B cell (primary cell): Measurements from ENCODE around the gene ME1. TPM values are rescaled to one million over a fixed set of nuclear protein-coding genes. Genes with fewer than 3 reads are reported as not detected.

ENCODE experiments used
- ATAC-seq: fragments of 200-7000 bp; cut with Tn5 transposase; one replicate; pipeline ENCODE4 v1.10.0; 2021; ENCODE audit warnings: low read depth, mild to moderate bottlenecking, moderate number of reproducible peaks, moderate library complexity
- CTCF ChIA-PET: fragments of 350-600 bp; sonication (Branson Sonifier 250); formaldehyde crosslinking; loops from one replicate; lab custom pipeline; 2021; ENCODE audit warnings: antibody characterized with exemption, inconsistent platforms; lab: Charles Lee
- POLR2A ChIA-PET: fragments of 350-600 bp; sonication (Branson Sonifier 250); formaldehyde crosslinking; loops from one replicate; lab custom pipeline; 2021; ENCODE audit warnings: antibody characterized with exemption; lab: Charles Lee
- DNase-seq: peaks from one replicate; pipeline ENCODE4 v3.0.0; 2013
- H2AFZ ChIP-seq: 2 replicates; pipeline ENCODE4 v1.6.1; 2012; ENCODE audit warnings: mild to moderate bottlenecking, low read depth, low read length; ENCODE audit not compliant: insufficient read depth, poor library complexity, severe bottlenecking
- H3K27ac ChIP-seq, 2 donors: 1 replicate in 1 of 2; 2 replicates in 1 of 2; pipeline ENCODE4 v1.5.1; 2012 to 2013; ENCODE audit warnings: low read length in 2 of 2, mild to moderate bottlenecking in 2 of 2, moderate library complexity in 1 of 2
- H3K27me3 ChIP-seq, 4 experiments: fragments of 200-600 bp in 1 of 4; sonication (generic) in 1 of 4; replicated peaks in 1 of 4; 1 replicate in 2 of 4; 2 replicates in 2 of 4; pipeline versions ENCODE4 v1.6.1 to v1.7.0; 2013 to 2016; ENCODE audit warnings: low read length in 3 of 4, mild to moderate bottlenecking in 2 of 4, mixed read lengths in 1 of 4, moderate library complexity in 1 of 4; ENCODE audit not compliant: insufficient read depth in 4 of 4, control insufficient read depth in 3 of 4; ENCODE audit errors: control extremely low read depth in 1 of 4
- H3K36me3 ChIP-seq, 2 experiments: replicated peaks in 1 of 2; 1 replicate in 1 of 2; 2 replicates in 1 of 2; pipeline versions ENCODE4 v1.6.1 to v1.7.1; 2013; ENCODE audit warnings: low read length in 1 of 2; ENCODE audit not compliant: insufficient read depth in 2 of 2, control insufficient read depth in 1 of 2; ENCODE audit errors: control extremely low read depth in 1 of 2, extremely low read depth in 1 of 2
- H3K4me1 ChIP-seq, 2 donors: fragments of 200-600 bp in 1 of 2; sonication (generic) in 1 of 2; 1 replicate in 1 of 2; 2 replicates in 1 of 2; pipeline versions ENCODE4 v1.5.1 to v1.6.1; 2013 to 2017; ENCODE audit warnings: low read length in 2 of 2; ENCODE audit not compliant: control insufficient read depth in 2 of 2, insufficient read depth in 2 of 2
- H3K4me2 ChIP-seq: replicated peaks from 2 replicates; pipeline ENCODE3; 2012; ENCODE audit warnings: mild to moderate bottlenecking, low read depth, low read length; ENCODE audit not compliant: poor library complexity, severe bottlenecking
- H3K4me3 ChIP-seq, 5 experiments: fragments of 200-600 bp in 1 of 5; sonication (generic) in 1 of 5; 1 replicate in 3 of 5; 2 replicates in 2 of 5; pipeline versions ENCODE4 v1.5.1 to v1.7.0; 2011 to 2016; ENCODE audit warnings: low read length in 4 of 5, mild to moderate bottlenecking in 4 of 5, low read depth in 2 of 5, control low read depth in 1 of 5, moderate library complexity in 1 of 5; ENCODE audit not compliant: insufficient read depth in 1 of 5; ENCODE audit errors: control extremely low read depth in 1 of 5, extremely low read depth in 1 of 5
- H3K79me2 ChIP-seq: fragments of 200-600 bp; sonication (generic); one replicate; pipeline ENCODE4 v1.6.0; 2016; ENCODE audit warnings: low read length; ENCODE audit not compliant: control insufficient read depth, insufficient read depth
- H3K9ac ChIP-seq: fragments of 200-600 bp; sonication (generic); 2 replicates; pipeline ENCODE4 v1.6.1; 2017; ENCODE audit warnings: mild to moderate bottlenecking, low read length, moderate library complexity
- H3K9me3 ChIP-seq, 3 donors: one replicate each; pipeline versions ENCODE4 v1.6.1 to v1.7.1; 2013; ENCODE audit warnings: low read length in 2 of 3; ENCODE audit not compliant: control insufficient read depth in 2 of 3, insufficient read depth in 1 of 3; ENCODE audit errors: control extremely low read depth in 1 of 3
- H4K20me1 ChIP-seq: 2 replicates; pipeline ENCODE4 v1.6.0; 2012; ENCODE audit warnings: mild to moderate bottlenecking, low read length; ENCODE audit not compliant: insufficient read depth, control insufficient read depth, poor library complexity, severe bottlenecking
- H3K27ac Mint-ChIP-seq: one replicate; pipeline ENCODE4 v1.8.0; 2021; ENCODE audit warnings: mixed read lengths
- H3K27me3 Mint-ChIP-seq: one replicate; pipeline ENCODE4 v1.8.0; 2021; ENCODE audit warnings: mixed read lengths
- H3K4me1 Mint-ChIP-seq: one replicate; pipeline ENCODE4 v1.8.0; 2021; ENCODE audit warnings: mixed read lengths
- H3K4me3 Mint-ChIP-seq: one replicate; pipeline ENCODE4 v1.8.0; 2021; ENCODE audit warnings: mixed read lengths
- H3K9me3 Mint-ChIP-seq: one replicate; pipeline ENCODE4 v1.8.0; 2022; ENCODE audit warnings: mixed read lengths; ENCODE audit not compliant: insufficient read depth
- EZH2 ChIP-seq: IDR thresholded peaks from 2 replicates; pipeline ENCODE4 v1.6.1; 2012; ENCODE audit warnings: borderline replicate concordance, low read depth, mild to moderate bottlenecking, moderate library complexity, low read length; ENCODE audit not compliant: insufficient read depth, poor library complexity, severe bottlenecking
- WGBS: methylation state at CpG from one replicate; pipeline ENCODE4 v1.1.5; 2013; ENCODE audit warnings: missing lambda C conversion rate; ENCODE audit not compliant: insufficient coverage; 5-methylcytosine and 5-hydroxymethylcytosine counted together
- intact Hi-C: fragments of 100-400 bp; cut with micrococcal nuclease; formaldehyde crosslinking; loops from one replicate; pipeline ENCODE4 v1.10.0; 2022
- polyA plus RNA-seq: library from polyadenylated mRNA; depleted of rRNA; stranded (reverse); fragments of >200 nt; gene quantifications from 2 replicates; pipeline ENCODE4 v1.2.3, GENCODE V29; 2012
- total RNA-seq, 2 donors: library from RNA; stranded (reverse); fragments of 120-200 nt in 1 of 2; gene quantifications; 1 replicate in 1 of 2; 2 replicates in 1 of 2; pipeline versions ENCODE4 v1.2.3 to v1.2.4, GENCODE V29; 2013 to 2022
- TF ChIP-seq, protein P1 (sequence below): fragments of 200-600 bp; IDR thresholded peaks from one replicate; pipeline ENCODE4 v1.8.0; 2022; ENCODE audit warnings: antibody characterized with exemption, mild to moderate bottlenecking

Gene ME1
- total and polyA plus RNA-seq, 2 donors (not counting 1 experiment from before 2014, with no cell fraction given): not detected

DNA sequence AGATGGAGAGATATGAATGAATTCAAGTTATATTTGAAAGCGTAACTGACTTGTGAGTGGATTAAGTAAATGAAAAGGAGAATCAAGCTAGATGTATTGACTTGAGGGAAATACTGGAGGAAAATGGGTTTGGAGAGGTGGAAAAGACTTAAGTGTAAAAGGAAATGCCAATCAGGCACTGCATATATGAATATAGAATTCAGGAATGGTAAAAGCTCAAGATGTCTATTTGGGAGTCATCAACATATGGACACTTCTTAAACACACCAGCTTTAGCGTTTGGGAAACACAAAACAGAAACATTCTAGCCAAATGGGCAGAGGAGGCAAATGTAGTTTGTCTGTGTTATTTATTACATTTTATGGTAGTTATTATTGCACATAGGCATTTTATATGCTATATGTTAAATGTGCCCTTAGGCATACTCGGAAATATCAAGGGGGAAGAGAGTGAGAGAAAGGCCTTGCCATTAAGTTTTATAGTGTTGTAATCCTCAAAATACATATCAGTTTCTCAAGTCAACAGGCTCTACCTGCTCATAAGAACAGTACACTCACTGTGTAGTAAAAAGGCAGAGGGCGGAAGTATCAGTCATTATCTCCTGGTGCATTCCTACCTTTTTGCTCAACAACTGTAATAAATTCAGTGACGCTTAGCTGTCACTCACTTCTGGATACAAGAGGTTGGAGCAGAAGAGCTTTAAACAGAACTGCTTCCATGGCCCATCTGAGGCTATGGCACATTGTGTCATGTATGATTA lies 33.7 kb upstream of the ME1 start:
- CTCF ChIA-PET: interaction anchor here (0.5 kb wide), 1 partner anchor 180 kb away, joined by 4 read pairs; no protein-coding TSS in a partner anchor
- Histone ChIP-seq H3K27me3 (no peaks in the 10 kb centered on the region), H3K4me1 (no peaks in the 10 kb centered on the region), H3K79me2 (no peaks in the 10 kb centered on the region), H3K4me3 (no peak overlapping the region), H3K9ac (no peak overlapping the region), H2AFZ (no peak overlapping the region), H3K4me2 (no peak overlapping the region), H3K36me3 (no peaks in the 10 kb centered on the region), H3K27ac (no peak overlapping the region), H3K9me3 (no peaks in the 10 kb centered on the region), H4K20me1 (no peaks in the 10 kb centered on the region)
- Mint-ChIP-seq H3K4me1 (no peaks in the 10 kb centered on the region), H3K4me3 (no peak overlapping the region), H3K27me3 (no peaks in the 10 kb centered on the region), H3K27ac (no peak overlapping the region), H3K9me3 (no peaks in the 10 kb centered on the region)
- TF ChIP-seq EZH2: no peak
- TF ChIP-seq, protein P1, sequence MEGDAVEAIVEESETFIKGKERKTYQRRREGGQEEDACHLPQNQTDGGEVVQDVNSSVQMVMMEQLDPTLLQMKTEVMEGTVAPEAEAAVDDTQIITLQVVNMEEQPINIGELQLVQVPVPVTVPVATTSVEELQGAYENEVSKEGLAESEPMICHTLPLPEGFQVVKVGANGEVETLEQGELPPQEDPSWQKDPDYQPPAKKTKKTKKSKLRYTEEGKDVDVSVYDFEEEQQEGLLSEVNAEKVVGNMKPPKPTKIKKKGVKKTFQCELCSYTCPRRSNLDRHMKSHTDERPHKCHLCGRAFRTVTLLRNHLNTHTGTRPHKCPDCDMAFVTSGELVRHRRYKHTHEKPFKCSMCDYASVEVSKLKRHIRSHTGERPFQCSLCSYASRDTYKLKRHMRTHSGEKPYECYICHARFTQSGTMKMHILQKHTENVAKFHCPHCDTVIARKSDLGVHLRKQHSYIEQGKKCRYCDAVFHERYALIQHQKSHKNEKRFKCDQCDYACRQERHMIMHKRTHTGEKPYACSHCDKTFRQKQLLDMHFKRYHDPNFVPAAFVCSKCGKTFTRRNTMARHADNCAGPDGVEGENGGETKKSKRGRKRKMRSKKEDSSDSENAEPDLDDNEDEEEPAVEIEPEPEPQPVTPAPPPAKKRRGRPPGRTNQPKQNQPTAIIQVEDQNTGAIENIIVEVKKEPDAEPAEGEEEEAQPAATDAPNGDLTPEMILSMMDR: no peak
- DNase-seq (no peak), ATAC-seq (no peak)
- intact Hi-C loops: no loop called here
- POLR2A ChIA-PET: no interaction called here
- 100% methylated on average over 3 of the region's 5 CpGs for WGBS

DNA sequence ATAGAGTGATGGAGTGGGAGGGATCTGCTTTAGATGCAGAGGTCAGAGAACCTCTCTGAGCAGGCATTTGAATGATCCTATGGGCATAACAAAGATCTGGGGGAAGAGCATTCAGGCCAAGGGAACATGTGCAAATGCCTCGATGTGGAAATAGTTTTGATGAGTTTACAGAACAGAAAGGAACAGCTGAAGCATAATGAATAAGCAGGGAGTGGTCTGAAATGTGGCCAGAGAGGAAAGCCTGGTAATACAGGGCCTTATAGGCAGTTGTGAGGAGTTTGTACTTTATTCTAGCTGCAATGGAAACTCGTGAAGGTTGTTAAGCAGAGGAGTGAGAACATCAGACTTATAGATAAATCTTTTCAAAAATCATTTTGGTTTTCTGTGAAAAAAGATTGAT lies 33.0 kb upstream of the ME1 start:
- TF ChIP-seq EZH2: no peak
- TF ChIP-seq, protein P1: no peak
- H3K9me3 Mint-ChIP-seq: no peaks in the 10 kb centered on the region
- no peaks in the 10 kb centered on the region for H3K79me2 ChIP-seq
- no peaks in the 10 kb centered on the region for H3K9me3 ChIP-seq
- H2AFZ ChIP-seq: no peak overlapping the region
- H3K4me1 ChIP-seq: no peaks in the 10 kb centered on the region
- H3K4me3 ChIP-seq: no peak overlapping the region
- no peaks in the 10 kb centered on the region for H3K36me3 ChIP-seq
- H3K27me3 ChIP-seq: no peaks in the 10 kb centered on the region
- H3K4me1 Mint-ChIP-seq: no peaks in the 10 kb centered on the region
- no peaks in the 10 kb centered on the region for H3K27me3 Mint-ChIP-seq
- no peak for ATAC-seq
- H3K4me3 Mint-ChIP-seq: no peak overlapping the region
- intact Hi-C loops: no loop called here
- DNase-seq: no peak
- no peak overlapping the region for H3K4me2 ChIP-seq
- 75% methylated on average over 2 of the region's 2 CpGs for whole genome bisulfite sequencing
- H3K9ac ChIP-seq: no peak overlapping the region
- POLR2A ChIA-PET: no interaction called here
- H3K27ac Mint-ChIP-seq: no peak overlapping the region
- CTCF ChIA-PET: no interaction called here
- H4K20me1 ChIP-seq: no peaks in the 10 kb centered on the region
- no peak overlapping the region for H3K27ac ChIP-seq
